ENCODE data around the gene RABGGTA.

The RABGGTA gene

GRCh38 chr14:24300326-24300980 is 29.1 kb upstream of the RABGGTA start:
- no peak for DNase-seq (ENCODE audit: low read depth)

GRCh38 chr14:24299255-24300191 is 28.1 kb upstream of the RABGGTA start, which contains the start of the genes DHRS1 and NOP9:
DHRS1 (minus strand) TSS chr14:24299780; CDS start chr14:24299106, 674 bp downstream.
NOP9 (plus strand) TSS chr14:24299850; CDS start chr14:24299955, 105 bp downstream.
- DNase-seq (ENCODE audit: low read depth), result peak; percentile 92

- peak; percentile 95 for DNase-seq (ENCODE audit: low read depth)
These were observed 27.5 kb upstream of the RABGGTA start for GRCh38 chr14:24298892-24299254.

- DNase-seq (ENCODE audit: low read depth), result peak; percentile 58
These were observed 26.0 kb upstream of the RABGGTA start for GRCh38 chr14:24297190-24297964.

GRCh38 chr14:24296341-24297157 is 25.2 kb upstream of the RABGGTA start:
- DNase-seq (ENCODE audit: low read depth), result peak; percentile 95

- no peak for DNase-seq (ENCODE audit: low read depth)
These were observed 22.1 kb upstream of the RABGGTA start for GRCh38 chr14:24293525-24293924.

- no peak for DNase-seq (ENCODE audit: low read depth)
These were observed 20.9 kb upstream of the RABGGTA start for GRCh38 chr14:24292118-24292807.

- no peak for DNase-seq (ENCODE audit: low read depth)
These were observed 20.2 kb upstream of the RABGGTA start for GRCh38 chr14:24291446-24292117.

- no peak for DNase-seq (ENCODE audit: low read depth)
These were observed 19.3 kb upstream of the RABGGTA start for GRCh38 chr14:24290746-24291145.

- no peak for DNase-seq (ENCODE audit: low read depth)
These were observed 18.4 kb upstream of the RABGGTA start for GRCh38 chr14:24289649-24290280.

GRCh38 chr14:24286996-24287395 is 15.6 kb upstream of the RABGGTA start:
- DNase-seq (ENCODE audit: low read depth), result no peak

GRCh38 chr14:24285351-24285750 is 14.0 kb upstream of the RABGGTA start:
- DNase-seq (ENCODE audit: low read depth), result no peak

- DNase-seq (ENCODE audit: low read depth), result no peak
These were observed 13.2 kb upstream of the RABGGTA start for GRCh38 chr14:24284501-24285035.

GRCh38 chr14:24283796-24284460 is 12.5 kb upstream of the RABGGTA start:
- no peak for DNase-seq (ENCODE audit: low read depth)

GRCh38 chr14:24282736-24283135 is 11.3 kb upstream of the RABGGTA start:
- no peak for DNase-seq (ENCODE audit: low read depth)

- no peak for DNase-seq (ENCODE audit: low read depth)
These were observed 10.2 kb upstream of the RABGGTA start for GRCh38 chr14:24281636-24282035.

- no peak for DNase-seq (ENCODE audit: low read depth)
These were observed 9.5 kb upstream of the RABGGTA start for GRCh38 chr14:24280797-24281460.

Measured in ELR (cell line).